GM12872 (cell line): ENCODE measurements around the gene CUX1.

Source experiments
- CTCF ChIP-seq: IDR thresholded peaks from 3 replicates; pipeline ENCODE4 v1.5.1; 2011; ENCODE audit warnings: low read depth, mild to moderate bottlenecking, low read length, moderate library complexity; ENCODE audit not compliant: insufficient read depth

Gene CUX1

GRCh38 chr7:102006695-102007094 lies 189.3 kb downstream of the CUX1 start:
- TF ChIP-seq CTCF = no peak

GRCh38 chr7:102008535-102009262 lies 191.3 kb downstream of the CUX1 start:
- no peak for TF ChIP-seq CTCF

- TF ChIP-seq CTCF = no peak
Measured at GRCh38 chr7:102009628-102010027, 192.2 kb downstream of the CUX1 start.

GRCh38 chr7:102012941-102013461 lies 195.6 kb downstream of the CUX1 start:
- no peak for TF ChIP-seq CTCF

- TF ChIP-seq CTCF = no peak
Measured at GRCh38 chr7:102018876-102019275, 201.4 kb downstream of the CUX1 start.

- no peak for TF ChIP-seq CTCF
Measured at GRCh38 chr7:102019461-102019860, 202.0 kb downstream of the CUX1 start.

GRCh38 chr7:102021841-102022618 lies 204.6 kb downstream of the CUX1 start:
- TF ChIP-seq CTCF = no peak
